ENCODE measurements around the gene C14orf119.

Gene C14orf119

DNA sequence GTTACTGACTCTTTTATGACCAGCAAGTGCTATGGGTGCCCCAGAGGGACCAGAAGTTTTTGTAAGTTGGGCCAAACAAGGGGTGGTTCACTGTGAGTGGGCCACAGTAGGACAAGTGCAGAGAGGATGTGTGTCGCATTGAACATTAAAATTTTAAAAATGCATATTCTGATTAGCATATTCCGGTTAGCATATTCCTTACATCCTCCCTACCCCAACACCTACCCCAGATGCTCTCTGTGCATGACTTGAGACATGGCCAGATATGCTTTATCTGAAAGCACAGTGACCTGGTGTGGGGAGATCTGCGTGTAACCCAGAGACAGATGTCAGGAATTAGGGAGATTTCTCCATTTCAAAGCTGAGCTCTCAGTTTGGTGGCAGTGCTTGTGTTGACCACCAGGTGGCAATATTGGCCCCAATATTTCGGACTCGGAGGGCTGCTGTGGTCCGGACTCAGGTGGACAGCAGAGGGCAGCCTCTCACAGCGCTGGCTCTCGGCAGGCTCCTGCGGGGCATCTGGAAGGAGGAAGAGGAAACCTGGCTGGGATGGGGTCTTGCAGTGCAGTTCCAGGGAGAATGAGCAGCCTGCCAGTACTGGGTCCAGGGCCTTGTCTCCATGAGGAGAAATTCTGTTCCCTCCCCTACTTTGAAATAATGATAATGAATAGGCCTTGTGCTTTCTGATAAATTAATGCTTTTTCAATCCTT, 25.4 kb downstream of the C14orf119 start:
- peak; percentile 37 for DNase-seq (ENCODE audit: low read depth)
- TF ChIP-seq, protein P1, sequence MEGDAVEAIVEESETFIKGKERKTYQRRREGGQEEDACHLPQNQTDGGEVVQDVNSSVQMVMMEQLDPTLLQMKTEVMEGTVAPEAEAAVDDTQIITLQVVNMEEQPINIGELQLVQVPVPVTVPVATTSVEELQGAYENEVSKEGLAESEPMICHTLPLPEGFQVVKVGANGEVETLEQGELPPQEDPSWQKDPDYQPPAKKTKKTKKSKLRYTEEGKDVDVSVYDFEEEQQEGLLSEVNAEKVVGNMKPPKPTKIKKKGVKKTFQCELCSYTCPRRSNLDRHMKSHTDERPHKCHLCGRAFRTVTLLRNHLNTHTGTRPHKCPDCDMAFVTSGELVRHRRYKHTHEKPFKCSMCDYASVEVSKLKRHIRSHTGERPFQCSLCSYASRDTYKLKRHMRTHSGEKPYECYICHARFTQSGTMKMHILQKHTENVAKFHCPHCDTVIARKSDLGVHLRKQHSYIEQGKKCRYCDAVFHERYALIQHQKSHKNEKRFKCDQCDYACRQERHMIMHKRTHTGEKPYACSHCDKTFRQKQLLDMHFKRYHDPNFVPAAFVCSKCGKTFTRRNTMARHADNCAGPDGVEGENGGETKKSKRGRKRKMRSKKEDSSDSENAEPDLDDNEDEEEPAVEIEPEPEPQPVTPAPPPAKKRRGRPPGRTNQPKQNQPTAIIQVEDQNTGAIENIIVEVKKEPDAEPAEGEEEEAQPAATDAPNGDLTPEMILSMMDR (IDR thresholded peaks at IDR 0.05; ENCODE audit: control insufficient read depth, insufficient read depth, low read depth, low read length, missing control alignments) = peak; percentile 100
- no peak overlapping the region for H3K4me3 ChIP-seq (ENCODE audit: control insufficient read depth, low read depth, low read length)

DNA sequence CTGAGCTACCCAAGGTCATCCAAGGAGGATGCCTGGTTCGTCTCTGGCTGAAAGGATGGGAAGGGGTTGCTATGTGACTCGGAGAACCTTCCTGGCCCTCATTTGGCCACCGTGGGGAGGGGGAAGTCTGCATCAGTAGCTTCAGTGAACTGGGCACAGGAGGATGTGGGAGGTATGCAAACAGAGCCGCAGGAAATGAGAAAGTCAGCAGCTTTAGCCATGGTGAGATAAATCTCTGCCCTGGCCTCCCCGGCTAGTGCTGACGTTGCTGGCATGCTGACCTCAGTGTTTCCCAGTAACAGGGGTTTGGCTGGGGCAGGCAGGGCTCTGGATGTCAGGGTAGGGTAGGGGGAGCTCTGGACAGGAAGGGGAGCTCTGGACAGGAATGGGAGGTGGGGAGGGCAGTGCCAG, 26.1 kb downstream of the C14orf119 start:
- DNase-seq (ENCODE audit: low read depth) = peak; percentile 31
- TF ChIP-seq, protein P1 (IDR thresholded peaks at IDR 0.05; ENCODE audit: control insufficient read depth, insufficient read depth, low read depth, low read length, missing control alignments) = no peak
- H3K4me3 ChIP-seq (ENCODE audit: control insufficient read depth, low read depth, low read length) = no peak overlapping the region

DNA sequence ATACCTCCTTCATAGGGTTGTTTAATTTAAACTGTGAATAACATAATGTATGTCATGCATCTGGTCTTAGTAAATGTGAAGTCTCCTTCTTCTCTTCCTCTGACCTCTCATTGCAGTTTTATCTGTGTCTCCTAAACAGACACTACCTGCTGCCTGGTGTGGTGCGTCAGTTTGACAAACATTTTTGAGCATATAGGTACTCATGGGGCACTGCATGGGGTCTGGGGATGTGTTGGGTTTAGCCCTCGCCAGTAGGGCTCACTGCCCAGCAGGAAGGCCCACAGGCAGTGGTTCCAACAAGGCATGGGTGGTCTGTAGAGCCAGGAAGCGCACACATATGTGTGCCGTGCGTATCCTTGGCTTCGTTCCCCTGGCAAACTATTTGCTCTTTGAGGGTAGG, 26.8 kb downstream of the C14orf119 start:
- DNase-seq (ENCODE audit: low read depth) = no peak
- TF ChIP-seq, protein P1 (IDR thresholded peaks at IDR 0.05; ENCODE audit: control insufficient read depth, insufficient read depth, low read depth, low read length, missing control alignments) = no peak
- no peak overlapping the region for H3K4me3 ChIP-seq (ENCODE audit: control insufficient read depth, low read depth, low read length)

DNA sequence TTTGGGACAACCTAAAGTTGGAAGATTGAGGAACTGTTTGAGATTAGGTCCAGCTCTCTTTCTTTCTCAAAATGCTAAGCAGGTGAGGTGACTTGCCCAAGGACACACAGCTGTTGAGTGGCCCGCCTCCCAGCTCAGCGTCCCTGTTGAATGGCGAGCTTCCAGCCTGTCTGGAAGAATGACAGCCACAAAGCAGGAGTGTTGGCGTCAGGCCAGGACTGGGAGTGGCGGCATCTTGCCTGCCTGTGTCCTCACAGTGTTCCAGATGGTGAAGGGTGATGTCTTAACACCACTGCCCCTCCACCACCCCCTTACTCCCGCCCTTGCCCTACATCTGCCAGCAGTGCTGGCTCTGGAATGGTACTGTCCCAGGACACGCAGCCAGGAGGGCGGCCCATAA, 28.1 kb downstream of the C14orf119 start:
- DNase-seq (ENCODE audit: low read depth) = no peak
- TF ChIP-seq, protein P1 (IDR thresholded peaks at IDR 0.05; ENCODE audit: control insufficient read depth, insufficient read depth, low read depth, low read length, missing control alignments) = no peak
- no peak overlapping the region for H3K4me3 ChIP-seq (ENCODE audit: control insufficient read depth, low read depth, low read length)

DNA sequence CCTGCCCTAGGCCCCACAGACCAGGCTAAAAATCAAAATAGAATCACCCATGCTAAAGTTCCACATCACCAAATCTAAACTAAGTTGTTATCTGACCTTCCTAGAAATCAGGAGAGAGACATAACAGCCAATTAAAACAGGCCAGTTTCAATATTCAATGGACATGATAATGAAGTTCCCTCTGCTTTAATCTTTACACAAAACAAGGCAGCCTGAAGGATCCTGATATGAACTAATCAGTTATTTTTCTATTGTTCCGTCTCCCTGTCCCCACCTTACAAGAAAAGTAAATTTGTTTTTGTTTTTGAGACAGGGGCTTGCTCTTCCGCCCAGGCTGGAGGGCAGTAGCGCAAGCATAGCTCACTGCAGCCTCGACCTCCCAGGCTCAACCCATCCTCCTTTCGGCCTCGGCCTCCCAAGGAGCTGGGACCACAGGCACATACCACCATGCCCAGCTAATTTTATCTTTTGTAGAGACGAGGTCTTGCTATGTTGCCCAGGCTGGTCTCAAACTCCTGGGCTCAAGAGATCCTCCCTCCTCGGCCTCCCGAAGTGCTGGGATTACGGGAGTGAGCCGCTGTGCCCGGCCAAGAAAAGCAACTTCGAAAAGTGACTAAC, 29.1 kb downstream of the C14orf119 start:
- DNase-seq (ENCODE audit: low read depth) = no peak
- TF ChIP-seq, protein P1 (IDR thresholded peaks at IDR 0.05; ENCODE audit: control insufficient read depth, insufficient read depth, low read depth, low read length, missing control alignments) = no peak
- H3K4me3 ChIP-seq (ENCODE audit: control insufficient read depth, low read depth, low read length) = no peak overlapping the region

DNA sequence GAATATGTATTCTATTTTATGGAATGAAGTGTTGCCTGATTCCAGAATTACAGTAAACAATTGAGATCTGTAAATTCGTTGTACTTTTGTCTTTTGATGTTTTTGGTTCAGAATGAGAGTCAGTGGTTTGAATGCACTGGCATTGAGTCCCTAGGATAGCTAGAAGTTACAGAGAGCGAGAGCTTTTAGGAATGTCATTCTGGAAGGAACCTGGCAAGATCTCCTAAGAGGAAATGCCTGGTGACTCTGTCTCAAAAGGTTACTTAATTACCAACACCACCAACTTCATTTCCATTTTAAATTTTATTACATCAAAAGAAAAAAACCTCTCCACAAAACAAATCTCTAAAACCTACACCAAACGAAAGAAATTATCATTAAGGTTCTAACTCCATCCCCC, 29.7 kb downstream of the C14orf119 start:
- TF ChIP-seq, protein P1 (IDR thresholded peaks at IDR 0.05; ENCODE audit: control insufficient read depth, insufficient read depth, low read depth, low read length, missing control alignments) = no peak
- H3K4me3 ChIP-seq (ENCODE audit: control insufficient read depth, low read depth, low read length) = no peak overlapping the region
- DNase-seq (ENCODE audit: low read depth) = no peak
